ENCODE data around the gene MOB3A.
A peak's percentile ranks its signal among the peaks of the same experiment; 100 is the strongest.

MOB3A gene

DNA sequence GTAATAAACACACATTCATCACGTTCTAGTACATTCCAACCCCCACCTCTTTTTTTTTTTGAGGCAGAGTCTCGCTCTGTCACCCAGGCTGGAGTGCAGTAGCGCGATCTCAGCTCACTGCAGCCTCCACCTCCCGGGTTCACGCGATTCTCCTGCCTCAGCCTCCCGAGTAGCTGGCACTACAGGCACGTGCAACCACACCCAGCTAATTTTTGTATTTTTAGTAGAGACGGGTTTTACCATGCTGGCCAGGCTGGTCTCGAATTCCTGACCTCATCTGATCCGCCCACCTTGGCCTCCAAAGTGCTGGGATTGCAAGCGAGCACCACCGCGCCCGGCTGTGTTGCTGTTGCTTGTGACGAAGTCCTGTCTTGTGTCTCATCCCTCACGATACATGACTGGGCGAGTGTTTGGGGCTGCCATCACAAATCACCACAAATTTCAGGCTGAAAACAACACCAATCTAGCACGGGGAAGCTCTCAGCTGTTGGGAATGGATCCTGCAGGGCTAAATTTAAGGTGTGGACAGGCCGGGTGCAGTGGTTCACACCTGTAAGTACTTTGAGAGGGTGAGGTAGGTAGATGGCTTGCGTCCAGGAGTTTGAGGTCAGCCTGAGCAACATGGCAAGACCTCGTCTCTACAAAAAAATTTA lies 15.7 kb downstream of the MOB3A start:
- TF ChIP-seq, protein P1, sequence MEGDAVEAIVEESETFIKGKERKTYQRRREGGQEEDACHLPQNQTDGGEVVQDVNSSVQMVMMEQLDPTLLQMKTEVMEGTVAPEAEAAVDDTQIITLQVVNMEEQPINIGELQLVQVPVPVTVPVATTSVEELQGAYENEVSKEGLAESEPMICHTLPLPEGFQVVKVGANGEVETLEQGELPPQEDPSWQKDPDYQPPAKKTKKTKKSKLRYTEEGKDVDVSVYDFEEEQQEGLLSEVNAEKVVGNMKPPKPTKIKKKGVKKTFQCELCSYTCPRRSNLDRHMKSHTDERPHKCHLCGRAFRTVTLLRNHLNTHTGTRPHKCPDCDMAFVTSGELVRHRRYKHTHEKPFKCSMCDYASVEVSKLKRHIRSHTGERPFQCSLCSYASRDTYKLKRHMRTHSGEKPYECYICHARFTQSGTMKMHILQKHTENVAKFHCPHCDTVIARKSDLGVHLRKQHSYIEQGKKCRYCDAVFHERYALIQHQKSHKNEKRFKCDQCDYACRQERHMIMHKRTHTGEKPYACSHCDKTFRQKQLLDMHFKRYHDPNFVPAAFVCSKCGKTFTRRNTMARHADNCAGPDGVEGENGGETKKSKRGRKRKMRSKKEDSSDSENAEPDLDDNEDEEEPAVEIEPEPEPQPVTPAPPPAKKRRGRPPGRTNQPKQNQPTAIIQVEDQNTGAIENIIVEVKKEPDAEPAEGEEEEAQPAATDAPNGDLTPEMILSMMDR (IDR thresholded peaks at IDR 0.05; ENCODE audit: borderline replicate concordance, extremely low read depth, low read length, poor library complexity, severe bottlenecking), result no peak
- TF ChIP-seq EZH2 (IDR thresholded peaks at IDR 0.05; ENCODE audit: borderline replicate concordance, low read depth, low read length, severe bottlenecking), result no peak
- Histone ChIP-seq H3K27me3 (ENCODE audit: insufficient read depth, low read length, poor library complexity) (no peaks in the 10 kb centered on the region), H3K4me1 (ENCODE audit: insufficient read depth, low read length) (peaks cover 72% of the 10 kb centered on the region), H3K9ac (ENCODE audit: low read depth, low read length) (peak overlapping the region; percentile 42; the same call in 1 of the 2 replicates), H3K27ac (ENCODE audit: low read length) (peak overlapping the region; percentile 66), H2AFZ (ENCODE audit: low read depth, low read length) (no peak overlapping the region), H4K20me1 (ENCODE audit: insufficient read depth, low read length) (peaks cover 77% of the 10 kb centered on the region), H3K9me3 (ENCODE audit: insufficient read depth, low read length, severe bottlenecking) (no peaks in the 10 kb centered on the region), H3K4me2 (ENCODE audit: insufficient read depth, low read length) (peak overlapping the region; percentile 74), H3K79me2 (ENCODE audit: insufficient read depth, low read length) (peaks cover 96% of the 10 kb centered on the region), H3K4me3 (ENCODE audit: low read depth in 1 of 2, low read length in 2 of 2) (peak overlapping the region in 1 of 2 experiments; percentile 67; a peak in 1 of 4 replicates), H3K36me3 (ENCODE audit: insufficient read depth, low read length) (peaks cover 92% of the 10 kb centered on the region)
- no peak for DNase-seq
- ATAC-seq (ENCODE audit: insufficient read depth, low read depth), result no peak

DNA sequence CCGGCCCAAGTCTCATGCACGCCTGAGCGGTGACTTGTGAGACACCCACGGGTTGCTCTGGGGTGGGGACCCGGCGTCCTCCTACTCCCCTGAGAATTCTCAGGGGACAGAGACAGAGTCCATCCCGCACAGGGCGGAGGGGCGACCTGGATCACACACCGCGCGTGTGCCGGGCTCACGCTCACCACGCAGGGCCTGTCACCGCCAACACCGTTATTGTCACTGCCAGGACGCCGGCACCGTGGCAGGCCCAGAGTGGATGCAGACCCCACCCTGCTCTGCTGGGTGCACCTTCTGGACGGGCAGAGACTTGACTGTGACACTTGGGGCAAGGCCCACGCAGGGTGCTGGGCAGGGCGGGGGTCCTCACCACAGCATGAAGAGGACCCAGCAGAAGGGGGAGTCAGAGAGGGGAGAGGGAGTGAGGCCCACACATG lies 16.2 kb downstream of the MOB3A start:
- Histone ChIP-seq H3K79me2 (ENCODE audit: insufficient read depth, low read length) (peaks cover 99% of the 10 kb centered on the region), H3K9me3 (ENCODE audit: insufficient read depth, low read length, severe bottlenecking) (no peaks in the 10 kb centered on the region), H3K27ac (ENCODE audit: low read length) (peak overlapping the region; percentile 55), H3K36me3 (ENCODE audit: insufficient read depth, low read length) (peaks cover 95% of the 10 kb centered on the region), H3K27me3 (ENCODE audit: insufficient read depth, low read length, poor library complexity) (no peaks in the 10 kb centered on the region), H3K4me3 (ENCODE audit: low read depth in 1 of 2, low read length in 2 of 2) (peak overlapping the region in 1 of 2 experiments; percentile 67; a peak in 1 of 4 replicates), H2AFZ (ENCODE audit: low read depth, low read length) (no peak overlapping the region), H4K20me1 (ENCODE audit: insufficient read depth, low read length) (peaks cover 78% of the 10 kb centered on the region), H3K4me2 (ENCODE audit: insufficient read depth, low read length) (peak overlapping the region; percentile 41), H3K4me1 (ENCODE audit: insufficient read depth, low read length) (peaks cover 67% of the 10 kb centered on the region), H3K9ac (ENCODE audit: low read depth, low read length) (peak overlapping the region; percentile 42; the same call in 1 of the 2 replicates)
- TF ChIP-seq EZH2 (IDR thresholded peaks at IDR 0.05; ENCODE audit: borderline replicate concordance, low read depth, low read length, severe bottlenecking), result no peak
- TF ChIP-seq, protein P1 (IDR thresholded peaks at IDR 0.05; ENCODE audit: borderline replicate concordance, extremely low read depth, low read length, poor library complexity, severe bottlenecking), result no peak
- no peak for ATAC-seq (ENCODE audit: insufficient read depth, low read depth)
- DNase-seq, result no peak

DNA sequence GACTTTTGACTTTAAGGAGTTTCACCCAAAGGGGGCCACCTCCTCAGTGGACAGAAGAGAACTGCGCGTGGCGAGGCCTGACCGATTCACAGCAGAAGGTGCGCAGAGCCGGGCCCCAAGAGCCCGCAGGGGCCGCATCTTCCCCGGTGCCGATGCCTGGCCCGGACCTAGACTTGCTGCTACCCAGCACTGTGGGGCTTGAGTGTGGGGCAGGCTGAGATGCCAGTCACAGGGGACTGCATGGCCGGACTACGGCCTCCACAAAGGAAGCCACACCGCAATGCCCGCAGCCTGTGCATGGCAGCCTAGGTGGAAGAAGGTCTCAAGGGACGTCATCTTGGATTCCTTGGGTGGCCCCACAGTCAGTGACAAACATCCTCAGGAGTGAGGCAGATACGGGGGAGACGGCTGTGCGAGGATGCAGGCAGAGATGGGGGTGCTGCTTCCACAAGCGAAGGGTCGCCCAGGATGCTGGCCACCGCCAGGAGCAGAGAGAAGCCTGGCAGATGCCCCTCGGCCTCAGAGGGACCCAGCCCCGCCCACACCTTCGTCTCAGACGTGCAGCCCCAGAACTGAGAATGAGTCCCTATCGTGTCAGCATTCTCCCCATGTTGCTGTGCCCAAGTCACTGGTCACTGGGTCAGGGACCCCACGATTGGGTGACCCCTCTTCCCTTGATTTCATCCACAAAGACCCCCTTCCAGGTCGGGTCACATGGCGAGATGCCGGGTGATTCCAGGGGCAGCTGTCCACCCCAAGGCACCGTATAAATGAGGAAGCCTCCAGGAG lies 16.9 kb downstream of the MOB3A start:
- peaks cover 97% of the 10 kb centered on the region for H3K79me2 ChIP-seq (ENCODE audit: insufficient read depth, low read length)
- peaks cover 78% of the 10 kb centered on the region for H4K20me1 ChIP-seq (ENCODE audit: insufficient read depth, low read length)
- H2AFZ ChIP-seq (ENCODE audit: low read depth, low read length), result no peak overlapping the region
- ATAC-seq (ENCODE audit: insufficient read depth, low read depth) (no peak), DNase-seq (no peak)
- peak overlapping the region in 1 of 2 experiments; percentile 12; a peak in 1 of 4 replicates for H3K4me3 ChIP-seq (ENCODE audit: low read depth in 1 of 2, low read length in 2 of 2)
- peaks cover 97% of the 10 kb centered on the region for H3K36me3 ChIP-seq (ENCODE audit: insufficient read depth, low read length)
- H3K4me2 ChIP-seq (ENCODE audit: insufficient read depth, low read length), result peak overlapping the region; percentile 30; the same call in 1 of the 2 replicates
- peak overlapping the region; percentile 29; the same call in 1 of the 2 replicates for H3K27ac ChIP-seq (ENCODE audit: low read length)
- no peaks in the 10 kb centered on the region for H3K27me3 ChIP-seq (ENCODE audit: insufficient read depth, low read length, poor library complexity)
- H3K4me1 ChIP-seq (ENCODE audit: insufficient read depth, low read length), result peaks cover 61% of the 10 kb centered on the region
- H3K9ac ChIP-seq (ENCODE audit: low read depth, low read length), result no peak overlapping the region; the same call in 1 of the 2 replicates
- no peaks in the 10 kb centered on the region for H3K9me3 ChIP-seq (ENCODE audit: insufficient read depth, low read length, severe bottlenecking)
- TF ChIP-seq, protein P1 (IDR thresholded peaks at IDR 0.05; ENCODE audit: borderline replicate concordance, extremely low read depth, low read length, poor library complexity, severe bottlenecking), result no peak
- no peak for TF ChIP-seq EZH2 (IDR thresholded peaks at IDR 0.05; ENCODE audit: borderline replicate concordance, low read depth, low read length, severe bottlenecking)

All from DND-41 (cell line).